K562 (cell line): ENCODE data around the gene DNAH17. TPM values are rescaled to one million over a fixed set of nuclear protein-coding genes. Genes with fewer than 3 reads are reported as not detected.

Experiments
- ATAC-seq: fragments of 200-7000 bp; cut with Tn5 transposase; 3 replicates; pipeline ENCODE4 v1.9.1; 2020; ENCODE audit warnings: moderate library complexity
- BruUV-seq: library from RNA; stranded (reverse); fragments of 400-500 nt; replicated peaks from 2 replicates; lab custom pipeline; 2021; lab: Mats Ljungman, UMichigan
- CTCF ChIA-PET: fragments of 300-600 bp; formaldehyde crosslinking; extraction: SDS; loops from one replicate; lab custom pipeline; 2021; ENCODE audit warnings: low intra/inter-chr PET ratio; lab: Yijun Ruan, JAX
- POLR2A ChIA-PET: fragments of 300-600, 350-650 bp; sonication (Branson Sonifier 250); formaldehyde crosslinking; extraction: SDS; loops from one replicate; lab custom pipeline; 2021; ENCODE audit warnings: antibody characterized with exemption, inconsistent platforms; lab: Yijun Ruan, JAX
- DNase-seq, 4 experiments: peaks; one replicate each; pipeline versions ENCODE4 v3.0.0 to v3.0.0-alpha.2; 2011 to 2018; ENCODE audit warnings: low spot score in 3 of 4, mixed read lengths in 3 of 4; ENCODE audit errors: extremely low read depth in 1 of 4
- FAIRE-seq: peaks from 2 replicates; lab custom pipeline; 2011; peaks lifted over from hg19 to GRCh38; lab: Jason Lieb, UNC
- H2AFZ ChIP-seq: 2 replicates; pipeline ENCODE4 v1.6.0; 2011; ENCODE audit warnings: low read depth, low read length, control low read depth, inconsistent platforms
- H3K27ac ChIP-seq: fragments of 200-600 bp; 3 replicates; pipeline ENCODE4 v1.8.0; 2011; ENCODE audit warnings: low read depth, mild to moderate bottlenecking, control low read depth, inconsistent platforms, low read length, moderate library complexity, mixed read lengths; ENCODE audit errors: extremely low read depth
- H3K27me3 ChIP-seq, 2 experiments: fragments of 300-600 bp in 1 of 2; 2 replicates in 1 of 2; 3 replicates in 1 of 2; pipeline versions ENCODE4 v1.6.0 to v1.8.0; 2011; ENCODE audit warnings: inconsistent platforms in 2 of 2, low read length in 2 of 2, mild to moderate bottlenecking in 1 of 2, mixed read lengths in 1 of 2, moderate library complexity in 1 of 2; ENCODE audit not compliant: control insufficient read depth in 2 of 2, insufficient read depth in 2 of 2
- H3K36me3 ChIP-seq: fragments of 300-600 bp; 3 replicates; pipeline ENCODE4 v1.8.0; 2011; ENCODE audit warnings: mild to moderate bottlenecking, low read length, inconsistent platforms; ENCODE audit not compliant: control insufficient read depth, insufficient read depth
- H3K4me1 ChIP-seq, 2 experiments: fragments of 200-600 bp in 1 of 2; replicated peaks in 1 of 2; 2 replicates in 1 of 2; 3 replicates in 1 of 2; pipeline versions ENCODE4 v1.5.1 to v1.8.0; 2011; ENCODE audit warnings: inconsistent platforms in 2 of 2, low read length in 2 of 2, mild to moderate bottlenecking in 1 of 2, mixed read lengths in 1 of 2, moderate library complexity in 1 of 2; ENCODE audit not compliant: control insufficient read depth in 2 of 2, insufficient read depth in 2 of 2
- H3K4me2 ChIP-seq: 2 replicates; pipeline ENCODE4 v1.6.1; 2011; ENCODE audit warnings: low read length, control low read depth, inconsistent platforms, mixed read lengths; ENCODE audit not compliant: insufficient read depth
- H3K4me3 ChIP-seq: fragments of 200-600 bp; sonication (generic), shearing (Covaris generic); 2 replicates; pipeline ENCODE4 v1.5.1; 2016; ENCODE audit warnings: control low read depth, inconsistent platforms
- H3K79me2 ChIP-seq: fragments of 200-600 bp; 3 replicates; pipeline ENCODE4 v1.8.0; 2011; ENCODE audit warnings: low read length, inconsistent platforms; ENCODE audit not compliant: control insufficient read depth, insufficient read depth
- H3K9ac ChIP-seq, 2 experiments: 2 replicates each; pipeline versions ENCODE4 v1.6.0 to v1.6.1; 2011; ENCODE audit warnings: low read depth in 2 of 2, low read length in 2 of 2, control low read depth in 1 of 2, inconsistent platforms in 1 of 2, mild to moderate bottlenecking in 1 of 2, mixed read lengths in 1 of 2; ENCODE audit not compliant: insufficient read depth in 1 of 2
- H3K9me1 ChIP-seq: one replicate; pipeline ENCODE4 v1.6.0; 2011; ENCODE audit warnings: inconsistent platforms, mild to moderate bottlenecking, low read length, moderate library complexity; ENCODE audit not compliant: control insufficient read depth, insufficient read depth
- H3K9me3 ChIP-seq: replicated peaks from 2 replicates; pipeline ENCODE4 v1.5.1; 2011; ENCODE audit warnings: low read depth, low read length, inconsistent platforms; ENCODE audit not compliant: control insufficient read depth, insufficient read depth
- H4K20me1 ChIP-seq: replicated peaks from 2 replicates; pipeline ENCODE4 v1.6.1; 2011; ENCODE audit warnings: low read length, inconsistent platforms, mixed read lengths; ENCODE audit not compliant: control insufficient read depth, insufficient read depth
- ELF2 ChIP-seq: fragments of 250-450 bp; sonication (Bioruptor Pico); IDR thresholded peaks from 2 replicates; pipeline ENCODE4 v1.5.0; 2021; ENCODE audit warnings: mild to moderate bottlenecking
- NFRKB ChIP-seq: fragments of 450-650 bp; IDR thresholded peaks from 2 replicates; pipeline ENCODE4 v1.6.1; 2016; ENCODE audit warnings: low read depth
- POLR2G ChIP-seq: fragments of 200-400 bp; formaldehyde crosslinking; IDR thresholded peaks from 2 replicates; pipeline ENCODE4 v1.6.1; 2017; ENCODE audit warnings: low read depth, mild to moderate bottlenecking, antibody characterized with exemption, low read length, moderate library complexity
- PYGO2 ChIP-seq: fragments of 450-650 bp; IDR thresholded peaks from 2 replicates; pipeline ENCODE4 v1.6.1; 2016; ENCODE audit warnings: mild to moderate bottlenecking, missing genetic modification characterization, moderate library complexity, missing compliant biosample characterization
- RBM22 ChIP-seq: fragments of 200-400 bp; formaldehyde crosslinking; IDR thresholded peaks from 2 replicates; pipeline ENCODE4 v1.6.1; 2018; ENCODE audit warnings: low read length, low read depth; ENCODE audit not compliant: poor library complexity, severe bottlenecking
- TBP ChIP-seq: optimal IDR thresholded peaks from 2 replicates; pipeline ENCODE3; 2011; ENCODE audit warnings: low read depth, low read length, improper control_type of control experiment
- WGBS: fragments of 100-300 bp; shearing (Covaris generic); methylation state at CpG from one replicate; pipeline ENCODE4 v1.1.6; 2016; ENCODE audit warnings: low coverage, mixed read lengths; ENCODE audit not compliant: insufficient coverage; ENCODE audit errors: missing lambda C conversion rate; 5-methylcytosine and 5-hydroxymethylcytosine counted together
- in situ Hi-C: fragments of 300-500 bp; cut with MboI; formaldehyde crosslinking; loops from 4 replicates; pipeline ENCODE4 v1.15.0; 2018; ENCODE audit warnings: inconsistent platforms, mixed read lengths
- intact Hi-C: fragments of 100-400 bp; cut with micrococcal nuclease; formaldehyde crosslinking; loops from 2 replicates; pipeline ENCODE4 v1.14.2; 2022
- polyA plus RNA-seq, 8 experiments: library from polyadenylated mRNA; depleted of rRNA in 4 of 8; stranded (reverse) in 5 of 8; unstranded in 3 of 8; fragments of >200 nt; fragmentation: Nextera tagmentation in 2 of 8; fragmentation: Illumina TruSeq in 1 of 8; extraction: Ambion mirVana in 2 of 8; extraction: Trizol in 1 of 8; gene quantifications; 2 replicates each; pipeline versions ENCODE4 v1.2.1 to v1.2.3, GENCODE V29; 2011 to 2014; ENCODE audit warnings: inconsistent platforms in 1 of 8, missing spikeins in 1 of 8
- total RNA-seq, 7 experiments: library from RNA; depleted of rRNA in 6 of 7; stranded (reverse); fragments of >200 nt in 6 of 7; fragmentation: Illumina TruSeq in 2 of 7; extraction: Trizol in 2 of 7; gene quantifications; 2 replicates each; pipeline versions ENCODE4 v1.2.1 to v1.2.3, GENCODE V29; 2011 to 2021; ENCODE audit warnings: low replicate concordance in 1 of 7
- TF ChIP-seq, protein P1 (sequence below): fragments of 250-450 bp; sonication (Bioruptor Pico); IDR thresholded peaks from 2 replicates; pipeline ENCODE4 v1.5.0; 2021

Gene DNAH17
- total and polyA plus RNA-seq, 9 of the 15 experiments (the other 6 are each of a cell fraction or from before 2014, with no cell fraction given) = under 0.01 to 0.06 (median 0.03) TPM; not detected in 5

DNA sequence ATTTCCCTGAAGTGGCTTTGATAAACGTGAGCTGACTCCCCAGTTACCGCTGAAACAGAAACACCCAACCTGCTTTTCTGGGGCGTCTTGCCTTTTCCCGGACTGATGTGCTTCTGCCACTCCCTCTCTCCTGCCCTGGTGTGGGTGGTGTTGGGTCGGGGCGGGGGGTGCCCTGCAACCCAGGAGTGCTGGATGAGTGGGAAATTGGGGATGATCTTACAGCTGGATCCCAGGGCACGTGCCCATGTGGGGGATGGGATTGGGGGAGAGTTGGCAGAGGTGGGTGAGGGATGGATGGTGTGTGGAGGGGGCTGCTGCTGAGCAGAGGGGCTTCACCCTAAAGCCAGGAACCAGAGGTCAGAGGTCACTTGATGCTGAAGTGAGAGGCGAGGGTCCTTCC, 170.3 kb downstream of the DNAH17 start:
- Histone ChIP-seq H3K4me2 (no peak overlapping the region), H3K9ac (no peak overlapping the region), H3K36me3 (peaks cover 74% of the 10 kb centered on the region; the same call in 2 of the 3 replicates), H3K27me3 (no peaks in the 10 kb centered on the region), H2AFZ (no peak overlapping the region), H3K27ac (no peak overlapping the region), H3K9me3 (no peaks in the 10 kb centered on the region), H3K79me2 (peaks cover 23% of the 10 kb centered on the region), H3K4me3 (no peak overlapping the region), H4K20me1 (peaks cover 42% of the 10 kb centered on the region), H3K9me1 (no peaks in the 10 kb centered on the region), H3K4me1 (peaks cover 15 to 17% of the 10 kb centered on the region in 2 experiments)
- BruUV-seq = no TSS peak
- TF ChIP-seq TBP = no peak
- TF ChIP-seq, protein P1, sequence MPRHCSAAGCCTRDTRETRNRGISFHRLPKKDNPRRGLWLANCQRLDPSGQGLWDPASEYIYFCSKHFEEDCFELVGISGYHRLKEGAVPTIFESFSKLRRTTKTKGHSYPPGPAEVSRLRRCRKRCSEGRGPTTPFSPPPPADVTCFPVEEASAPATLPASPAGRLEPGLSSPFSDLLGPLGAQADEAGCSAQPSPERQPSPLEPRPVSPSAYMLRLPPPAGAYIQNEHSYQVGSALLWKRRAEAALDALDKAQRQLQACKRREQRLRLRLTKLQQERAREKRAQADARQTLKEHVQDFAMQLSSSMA (CRISPR knock-in tag) = no peak
- no peak for TF ChIP-seq NFRKB
- 0 out of 2 replicates have a peak, but pooled peaks have one; percentile 1 for TF ChIP-seq POLR2G
- TF ChIP-seq PYGO2 = no peak
- peak; percentile 36 for TF ChIP-seq RBM22
- no peak for TF ChIP-seq ELF2
- DNase-seq (no peak), FAIRE-seq (no peak), ATAC-seq (no peak)
- intact Hi-C loops = no loop called here
- CTCF ChIA-PET = no interaction called here
- WGBS = 73% methylated on average over 8 of the region's 8 CpGs
- POLR2A ChIA-PET = interaction anchor here (1.4 kb wide), 1 partner anchor 29 kb away, joined by 5 read pairs; the partner anchor contains the start of gene PGS1
- in situ Hi-C loops = no loop called here
